Ammon's horn (tissue), 1 donor: ENCODE measurements around the gene C1orf35.

Experiments
- DNase-seq: peaks from one replicate; pipeline ENCODE4 v3.0.0-alpha.2; 2016; ENCODE audit warnings: low spot score

C1orf35 gene

GRCh38 chr1:228063251-228064191, 39.6 kb downstream of the C1orf35 start:
- DNase-seq: no peak

GRCh38 chr1:228062812-228063211, 40.3 kb downstream of the C1orf35 start:
- no peak for DNase-seq

GRCh38 chr1:228062085-228062791, 40.9 kb downstream of the C1orf35 start:
- no peak for DNase-seq

- DNase-seq: no peak
Observed at GRCh38 chr1:228061411-228062084, 41.6 kb downstream of the C1orf35 start.

- DNase-seq: no peak
Observed at GRCh38 chr1:228060458-228061190, 42.5 kb downstream of the C1orf35 start.

GRCh38 chr1:228059634-228060457, 43.3 kb downstream of the C1orf35 start:
- DNase-seq: no peak

- no peak for DNase-seq
Observed at GRCh38 chr1:228058949-228059633, 44.0 kb downstream of the C1orf35 start.

GRCh38 chr1:228058172-228058948, 44.8 kb downstream of the C1orf35 start:
- DNase-seq: no peak
